HFF-Myc (cell line): ENCODE data around the gene INPP5A.

Experiments
- DNase-seq: peaks from one replicate; pipeline ENCODE4 v3.0.0-alpha.2; 2011; ENCODE audit warnings: low read depth; ENCODE audit errors: extremely low read depth
- H3K4me3 ChIP-seq: replicated peaks from 2 replicates; pipeline ENCODE4 v1.5.1; 2011; ENCODE audit warnings: low read depth, mild to moderate bottlenecking, control low read depth, low read length
- TF ChIP-seq, protein P1 (sequence below): IDR thresholded peaks from 2 replicates; pipeline ENCODE4 v1.5.1; 2012; ENCODE audit warnings: mild to moderate bottlenecking, low read depth, low read length, control low read depth; ENCODE audit errors: missing control alignments

INPP5A gene

GRCh38 chr10:132543916-132544743 is 6.5 kb downstream of the INPP5A start:
- no peak for DNase-seq
- H3K4me3 ChIP-seq, result no peak overlapping the region
- TF ChIP-seq, protein P1, sequence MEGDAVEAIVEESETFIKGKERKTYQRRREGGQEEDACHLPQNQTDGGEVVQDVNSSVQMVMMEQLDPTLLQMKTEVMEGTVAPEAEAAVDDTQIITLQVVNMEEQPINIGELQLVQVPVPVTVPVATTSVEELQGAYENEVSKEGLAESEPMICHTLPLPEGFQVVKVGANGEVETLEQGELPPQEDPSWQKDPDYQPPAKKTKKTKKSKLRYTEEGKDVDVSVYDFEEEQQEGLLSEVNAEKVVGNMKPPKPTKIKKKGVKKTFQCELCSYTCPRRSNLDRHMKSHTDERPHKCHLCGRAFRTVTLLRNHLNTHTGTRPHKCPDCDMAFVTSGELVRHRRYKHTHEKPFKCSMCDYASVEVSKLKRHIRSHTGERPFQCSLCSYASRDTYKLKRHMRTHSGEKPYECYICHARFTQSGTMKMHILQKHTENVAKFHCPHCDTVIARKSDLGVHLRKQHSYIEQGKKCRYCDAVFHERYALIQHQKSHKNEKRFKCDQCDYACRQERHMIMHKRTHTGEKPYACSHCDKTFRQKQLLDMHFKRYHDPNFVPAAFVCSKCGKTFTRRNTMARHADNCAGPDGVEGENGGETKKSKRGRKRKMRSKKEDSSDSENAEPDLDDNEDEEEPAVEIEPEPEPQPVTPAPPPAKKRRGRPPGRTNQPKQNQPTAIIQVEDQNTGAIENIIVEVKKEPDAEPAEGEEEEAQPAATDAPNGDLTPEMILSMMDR, result no peak

DNA sequence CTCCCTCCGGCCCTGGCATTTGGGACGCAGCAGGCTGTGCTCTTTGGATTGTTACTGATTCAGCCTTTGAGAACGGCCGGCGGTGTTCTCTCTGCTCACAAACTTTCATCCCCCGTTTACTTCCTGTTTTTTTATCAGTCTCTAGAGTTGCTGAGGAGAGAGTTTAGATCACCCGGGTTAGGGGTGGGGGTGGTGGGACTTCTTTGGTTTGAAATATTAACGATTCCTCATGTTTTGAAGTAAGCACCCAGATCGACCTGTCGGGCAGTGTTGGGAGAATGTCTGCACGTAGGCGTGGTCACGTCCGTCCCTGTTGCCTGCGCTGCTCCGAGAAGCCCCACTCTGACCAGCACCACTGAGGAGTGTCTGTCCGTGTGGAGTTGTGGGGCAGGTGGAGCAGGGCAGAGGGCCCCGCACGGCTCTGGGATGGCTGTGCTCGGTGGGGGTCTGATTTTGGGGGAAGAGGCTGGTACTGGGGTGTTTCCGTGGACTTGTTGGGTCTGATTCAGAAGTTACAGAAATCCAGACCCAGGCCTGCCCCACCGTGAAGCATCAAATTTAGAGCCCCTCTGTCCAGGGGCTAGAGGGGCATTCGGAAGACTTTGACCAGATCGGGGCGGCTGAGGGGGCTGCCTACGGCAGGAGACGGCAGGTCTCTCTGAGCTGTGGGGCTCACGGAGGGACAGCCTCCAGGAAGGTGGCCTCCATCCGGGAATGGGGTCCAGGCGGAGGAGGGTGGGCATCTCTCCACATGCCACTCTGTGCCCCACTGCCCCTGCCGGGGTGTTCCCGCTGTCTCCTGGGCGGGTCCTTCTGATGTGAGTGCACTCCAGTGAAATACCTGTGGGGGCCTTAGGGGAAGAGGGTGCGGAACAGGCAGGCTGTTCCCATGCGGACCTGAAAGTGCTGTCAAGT is 7.4 kb downstream of the INPP5A start:
- no peak for DNase-seq
- no peak overlapping the region for H3K4me3 ChIP-seq
- TF ChIP-seq, protein P1, result no peak

- no peak for DNase-seq
- TF ChIP-seq, protein P1, result no peak
- no peak overlapping the region for H3K4me3 ChIP-seq
Measured at GRCh38 chr10:132545659-132546367, 8.2 kb downstream of the INPP5A start.

DNA sequence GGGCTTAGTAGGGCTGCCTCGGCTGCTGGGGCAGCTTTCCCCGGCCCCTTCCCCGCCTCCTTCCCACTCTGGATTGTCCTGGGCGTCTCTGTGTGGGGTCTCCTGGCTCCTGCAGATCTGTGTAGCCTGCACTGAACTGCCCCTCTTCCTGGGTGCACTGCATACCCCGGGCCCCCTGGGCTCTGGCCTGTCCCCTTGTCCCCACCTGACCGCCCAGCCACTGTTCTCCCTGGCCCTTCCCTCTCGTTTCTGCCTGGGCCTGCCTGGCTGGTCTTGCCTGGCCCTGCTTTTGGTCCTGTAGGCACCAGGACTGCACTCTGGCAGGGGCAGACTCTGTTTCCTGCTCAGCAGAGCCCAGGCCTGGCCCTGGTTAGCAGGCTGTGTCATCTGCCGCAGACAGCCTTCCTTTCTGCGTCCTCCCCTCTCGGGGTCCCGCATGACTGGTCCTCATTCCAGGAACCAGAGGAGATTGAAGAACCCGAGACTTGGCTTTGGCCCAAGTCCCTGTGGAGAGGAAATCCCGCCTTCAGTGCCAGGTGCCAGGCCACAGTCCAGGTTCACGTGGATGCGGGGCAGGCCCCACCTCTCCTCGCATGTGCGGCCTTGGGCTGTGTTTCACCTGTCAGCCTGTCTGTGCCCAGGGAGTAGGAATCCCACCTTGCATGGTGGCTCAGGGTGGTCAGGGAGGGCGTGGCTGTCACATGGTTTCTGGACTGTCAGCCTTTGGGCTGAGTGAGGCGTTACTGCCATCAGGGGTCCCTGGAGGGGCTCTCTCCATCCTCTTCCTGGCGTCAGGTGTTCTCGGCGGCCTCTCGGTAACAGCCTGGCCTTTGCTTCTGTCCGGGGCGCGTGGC is 9.2 kb downstream of the INPP5A start:
- DNase-seq, result no peak
- TF ChIP-seq, protein P1, result no peak

GRCh38 chr10:132547421-132547861 is 9.9 kb downstream of the INPP5A start:
- DNase-seq, result no peak
- TF ChIP-seq, protein P1, result no peak

More for the DNA sequence above, 9.2 kb downstream of the INPP5A start:
- H3K4me3 ChIP-seq, result no peak overlapping the region

More at GRCh38 chr10:132547421-132547861, 9.9 kb downstream of the INPP5A start:
- H3K4me3 ChIP-seq, result no peak overlapping the region
